Thyroid gland (tissue), 4 donors: Measurements from ENCODE around the gene SPCS2.

Experiments used
- CTCF ChIP-seq, 6 experiments: fragments of 200-600 bp in 3 of 6; fragments of 450-650 bp in 3 of 6; sonication (generic) in 3 of 6; IDR thresholded peaks; one replicate each; pipeline ENCODE4 v1.5.1; 2016 to 2019; ENCODE audit warnings: antibody characterized with exemption in 6 of 6, mild to moderate bottlenecking in 2 of 6, inconsistent platforms in 1 of 6, moderate library complexity in 1 of 6
- POLR2A ChIP-seq, 2 donors: fragments of 450-650 bp; IDR thresholded peaks; one replicate each; pipeline ENCODE4 v1.6.1; 2017; ENCODE audit warnings: antibody characterized with exemption in 2 of 2, mild to moderate bottlenecking in 2 of 2, moderate library complexity in 1 of 2

DNA sequence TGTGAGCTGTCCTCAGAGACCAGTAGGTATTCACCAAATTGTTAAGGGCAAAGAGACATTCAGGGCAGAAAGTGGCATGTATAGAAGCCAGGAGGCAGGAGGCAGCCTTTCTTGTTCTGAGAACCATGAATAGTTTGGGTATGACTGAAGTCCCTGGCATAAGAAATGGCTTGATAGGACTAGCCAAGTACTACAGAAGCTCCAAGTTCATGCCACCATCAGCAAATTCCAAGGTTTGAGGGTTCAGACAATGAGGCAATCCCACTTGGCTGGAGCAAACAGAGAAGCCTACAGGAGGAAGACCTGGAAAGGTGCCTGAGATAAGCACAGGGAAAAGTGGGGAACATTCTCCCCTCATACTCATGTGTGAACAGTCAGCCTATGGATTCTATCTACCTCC is 25.9 kb upstream of the SPCS2 start:
- TF ChIP-seq CTCF (IDR thresholded peaks at IDR 0.05), result no peak
- TF ChIP-seq POLR2A (IDR thresholded peaks at IDR 0.05), result no peak
